NCI-H187 (cell line): Measurements from ENCODE around the gene LHX8.
"Not testable (repeated sequence)": the region's sequence is repeated elsewhere in the genome, so short reads cannot be mapped to it uniquely, and the experiment has no call there.

ENCODE experiments used
- DNase-seq, 2 experiments: peaks; one replicate each; lab custom pipeline; 2025; lab: John Stamatoyannopoulos, UW

LHX8 gene

DNA sequence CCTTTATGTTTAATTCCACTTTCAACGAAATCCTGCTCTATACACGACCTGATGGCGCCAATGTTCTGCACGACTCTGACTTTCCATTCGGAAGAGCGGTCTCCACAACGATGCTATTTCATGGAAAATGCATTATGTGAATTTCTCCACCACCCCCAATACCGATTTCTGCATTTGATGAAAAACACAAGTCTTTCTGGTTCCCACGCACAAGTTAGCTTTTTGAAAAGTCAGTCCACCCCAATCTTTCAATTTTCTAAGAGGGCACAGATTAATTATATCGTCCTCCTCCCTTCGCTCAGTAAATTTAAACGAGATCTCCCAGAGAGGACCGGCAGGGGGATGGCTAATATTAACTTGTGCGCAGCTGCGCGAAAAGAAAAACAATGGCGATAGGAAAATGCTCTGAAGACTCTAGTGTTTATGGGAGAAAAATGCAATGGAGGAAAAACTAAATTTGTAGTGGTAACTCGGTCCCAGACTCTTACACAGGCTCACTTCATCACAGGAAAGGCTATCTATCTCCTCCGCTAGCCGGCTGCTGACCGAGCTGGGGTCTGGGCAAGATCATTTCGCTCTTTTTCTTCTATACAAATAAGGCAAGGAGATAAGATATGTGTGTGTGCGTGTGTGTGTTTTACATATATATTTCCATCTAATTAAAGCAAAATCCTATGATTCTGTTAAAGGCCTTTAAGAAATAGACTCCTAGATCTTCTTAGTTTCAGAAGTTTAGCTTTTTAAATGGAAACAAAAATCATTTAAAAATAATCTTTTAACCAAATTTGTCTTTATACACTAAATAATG, 1.2 kb upstream of the LHX8 start:
- DNase-seq, result no peak

DNA sequence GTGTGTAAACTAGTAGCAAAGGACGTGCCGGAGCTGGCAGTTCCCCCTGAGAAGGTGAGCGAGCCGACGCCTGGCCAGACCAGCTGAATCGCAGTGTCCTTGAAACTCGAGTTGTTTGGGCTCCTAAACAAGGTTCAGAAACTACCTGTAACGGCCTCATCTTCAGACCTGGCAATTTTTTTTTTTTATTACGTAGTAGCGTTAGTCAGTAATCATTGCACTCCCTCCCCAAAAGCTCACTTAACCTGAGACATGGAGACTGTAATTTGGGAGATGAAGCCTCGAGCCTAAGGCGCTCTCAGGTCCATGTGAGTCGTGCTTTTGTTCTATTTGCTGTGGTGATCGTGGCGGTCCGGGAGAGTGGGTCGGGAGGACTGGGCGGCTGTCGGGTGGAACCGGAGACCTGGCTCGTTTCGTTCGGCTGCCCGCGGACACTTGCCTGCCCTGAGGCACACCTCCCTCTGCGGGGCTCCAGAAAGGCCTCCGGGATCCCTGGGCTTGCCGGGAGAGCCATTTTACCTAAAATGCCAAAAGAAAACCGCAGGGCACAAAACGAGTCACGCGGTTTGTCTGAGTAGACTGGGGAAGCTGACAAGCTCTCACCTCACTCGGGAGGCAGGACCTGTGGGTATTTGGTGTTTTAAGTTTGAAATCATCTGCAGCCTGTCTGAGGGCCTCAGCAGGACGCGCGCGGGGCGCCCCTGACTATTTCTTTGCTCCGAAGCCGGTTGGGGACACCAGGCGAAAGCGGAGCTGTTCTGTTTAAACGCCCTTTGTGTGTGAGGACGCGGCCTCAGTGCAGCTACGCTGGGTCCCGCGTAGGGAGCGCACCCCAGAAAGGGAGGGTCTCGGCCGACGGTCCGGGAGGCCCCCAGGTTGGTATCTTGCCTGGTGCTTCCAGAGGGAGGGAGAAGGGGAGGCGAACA, 722 bp downstream of the LHX8 start:
- no peak for DNase-seq

DNA sequence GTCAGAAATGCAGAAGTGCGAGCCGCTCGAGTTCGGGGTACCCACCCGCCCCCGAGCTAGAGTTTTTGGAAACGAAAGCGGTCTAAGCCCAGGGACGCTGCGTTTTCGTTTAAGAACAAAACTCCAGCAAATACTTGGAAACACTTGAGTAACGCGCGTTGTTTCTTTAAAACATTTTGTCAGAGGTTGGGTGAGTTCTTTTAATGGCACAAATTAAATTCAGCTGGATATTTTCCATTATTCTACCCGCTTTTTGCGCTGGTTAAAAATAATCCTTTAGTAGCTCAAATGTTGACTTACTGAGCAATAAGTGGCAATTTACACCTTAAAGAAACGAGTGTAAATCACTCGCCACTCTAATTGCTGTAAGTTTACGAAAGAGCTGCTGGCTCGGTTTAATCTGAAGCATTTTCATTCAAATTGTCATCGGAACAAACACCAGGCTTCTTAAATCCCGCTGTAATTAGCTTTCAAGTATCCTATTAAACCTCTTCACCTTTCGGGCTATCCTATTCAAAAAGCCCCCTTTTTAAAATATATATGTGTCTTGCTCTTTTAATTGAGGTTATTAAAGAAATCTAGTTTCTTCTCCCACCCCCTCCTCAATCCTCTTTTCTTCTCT, 1.5 kb downstream of the LHX8 start:
- no peak for DNase-seq

DNA sequence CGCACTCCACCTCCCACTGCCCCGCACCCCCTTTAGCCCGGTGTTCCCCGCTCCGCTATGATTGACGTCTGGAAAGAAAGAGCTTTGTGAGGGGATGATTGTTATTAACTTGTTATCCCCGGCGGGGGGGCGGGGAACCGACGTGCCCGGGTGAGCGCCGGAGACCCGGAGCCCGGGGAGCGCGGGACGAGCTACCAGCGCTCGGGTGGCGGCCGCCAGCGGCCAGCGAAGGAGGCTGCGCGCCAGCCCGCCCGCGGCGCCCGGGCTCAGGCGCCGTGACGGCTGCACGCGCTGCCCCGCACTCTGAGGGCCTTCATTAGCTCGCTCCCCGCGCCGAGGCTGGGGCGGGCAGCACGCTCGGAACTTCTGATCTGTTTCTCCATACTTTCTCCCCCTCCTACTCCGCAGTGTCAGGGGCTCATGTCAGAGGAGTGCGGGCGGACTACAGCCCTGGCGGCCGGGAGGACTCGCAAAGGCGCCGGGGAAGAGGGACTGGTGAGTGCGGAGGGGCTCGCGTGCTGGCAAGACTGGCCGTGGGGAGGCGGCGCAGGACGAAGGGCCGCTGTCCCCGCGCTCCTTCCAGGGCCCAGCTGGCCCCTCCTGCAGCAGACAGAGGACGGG, 2.1 kb downstream of the LHX8 start:
- no peak for DNase-seq

DNA sequence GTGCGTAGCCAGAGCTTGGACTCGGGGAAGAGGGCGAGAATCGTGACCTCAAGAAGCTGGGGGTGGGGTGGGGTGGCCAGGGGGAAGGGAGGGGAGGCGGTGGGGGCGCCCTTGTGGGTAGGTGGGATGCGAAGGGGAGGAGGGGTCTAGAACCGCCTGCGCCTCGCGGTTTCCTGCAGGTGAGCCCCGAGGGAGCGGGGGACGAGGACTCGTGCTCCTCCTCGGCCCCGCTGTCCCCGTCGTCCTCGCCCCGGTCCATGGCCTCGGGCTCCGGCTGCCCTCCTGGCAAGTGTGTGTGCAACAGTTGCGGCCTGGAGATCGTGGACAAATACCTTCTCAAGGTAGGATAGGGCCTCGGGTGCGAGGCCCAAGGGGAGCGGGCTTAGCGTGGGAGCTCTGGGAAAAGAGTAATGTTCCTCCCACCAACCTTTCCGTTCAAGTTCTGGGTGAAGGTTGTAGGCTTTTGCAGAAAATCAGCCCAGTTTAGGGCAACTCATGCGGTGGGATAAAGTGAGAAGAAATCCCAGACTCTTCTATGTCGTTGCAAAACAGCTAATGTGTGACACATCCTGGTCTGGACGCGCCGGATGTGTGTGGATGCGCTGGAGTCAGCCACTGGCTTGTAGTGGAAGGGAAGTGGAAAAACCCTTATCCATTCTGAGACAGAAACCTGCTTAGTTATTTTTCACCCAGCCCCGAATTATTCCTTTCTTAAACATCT, 2.9 kb downstream of the LHX8 start:
- no peak for DNase-seq

DNA sequence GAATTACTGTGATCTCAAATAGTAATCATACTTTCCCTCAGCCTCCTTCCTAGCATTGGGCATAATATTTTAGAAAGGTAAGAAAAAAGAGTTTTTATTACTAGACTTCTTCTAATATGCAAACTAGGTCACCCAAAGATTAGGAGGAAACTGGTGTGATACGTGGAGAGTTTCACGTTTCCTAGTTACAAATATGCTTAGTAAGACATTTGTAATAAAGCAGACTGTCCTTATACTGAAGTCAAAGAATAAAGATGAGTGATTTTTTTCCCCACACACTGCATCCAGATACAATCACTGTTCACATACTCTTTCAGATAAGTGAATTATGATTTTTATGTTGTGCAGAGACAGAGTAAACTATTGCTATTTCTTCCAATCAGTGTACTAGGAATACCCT, 17.9 kb downstream of the LHX8 start:
- DNase-seq, result no peak

DNA sequence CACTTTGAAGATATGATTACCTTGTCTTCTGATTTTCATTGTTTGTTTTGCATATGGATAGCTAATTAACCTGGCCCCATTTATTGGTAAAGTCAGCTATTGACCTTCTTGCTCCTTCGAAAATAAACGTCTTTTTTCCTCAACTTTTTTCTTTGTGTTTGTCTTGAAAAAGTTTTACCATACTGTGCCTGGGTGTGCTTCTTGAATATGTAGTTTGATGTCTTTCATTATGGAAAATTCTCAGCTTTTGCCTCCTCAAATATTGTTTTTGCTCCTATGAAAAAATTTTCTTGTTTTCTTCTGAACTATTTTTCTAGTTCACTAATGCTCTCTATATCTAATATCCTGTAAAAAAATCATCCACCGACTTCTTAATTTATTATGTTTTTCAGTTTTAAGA, 25.0 kb downstream of the LHX8 start:
- no peak for DNase-seq

DNA sequence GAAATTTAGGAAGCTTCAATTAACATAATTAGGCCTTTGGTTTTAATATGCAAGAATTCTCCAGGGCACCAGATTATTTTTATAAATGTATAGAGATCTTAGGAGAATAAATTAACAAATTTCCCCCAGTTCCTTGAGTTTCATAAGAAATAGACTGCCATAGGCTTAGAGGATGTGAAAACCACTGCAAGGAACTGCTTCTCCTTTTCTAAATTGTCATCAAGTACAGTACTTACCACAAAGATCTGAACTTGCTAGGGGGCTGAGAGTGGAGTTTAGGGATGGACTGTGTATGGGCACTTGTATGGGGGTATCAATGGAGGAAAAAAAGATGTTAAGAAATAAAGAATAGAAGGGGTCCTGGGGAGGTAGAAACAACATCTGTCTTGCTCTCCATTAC, 31.1 kb downstream of the LHX8 start:
- DNase-seq, result no peak

DNA sequence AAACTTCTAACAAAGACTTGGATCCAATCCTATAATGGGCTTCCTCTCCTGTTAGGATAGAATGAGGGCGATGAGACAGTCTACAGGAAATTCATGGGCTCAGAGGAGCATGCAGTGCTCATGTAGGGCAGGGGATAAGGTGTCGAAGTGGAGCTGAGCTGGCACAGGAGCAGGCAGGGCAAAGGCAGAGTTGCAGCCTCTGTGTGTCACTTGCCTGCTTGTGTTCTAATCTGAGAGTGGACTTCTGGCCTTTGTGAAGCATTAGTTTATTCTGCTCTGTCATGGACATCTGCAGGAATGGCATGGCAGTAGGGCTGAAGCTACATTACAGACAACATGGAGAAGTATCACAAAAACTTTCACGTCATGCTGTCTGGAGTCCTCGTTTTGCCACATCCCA, 32.6 kb downstream of the LHX8 start:
- no peak for DNase-seq

DNA sequence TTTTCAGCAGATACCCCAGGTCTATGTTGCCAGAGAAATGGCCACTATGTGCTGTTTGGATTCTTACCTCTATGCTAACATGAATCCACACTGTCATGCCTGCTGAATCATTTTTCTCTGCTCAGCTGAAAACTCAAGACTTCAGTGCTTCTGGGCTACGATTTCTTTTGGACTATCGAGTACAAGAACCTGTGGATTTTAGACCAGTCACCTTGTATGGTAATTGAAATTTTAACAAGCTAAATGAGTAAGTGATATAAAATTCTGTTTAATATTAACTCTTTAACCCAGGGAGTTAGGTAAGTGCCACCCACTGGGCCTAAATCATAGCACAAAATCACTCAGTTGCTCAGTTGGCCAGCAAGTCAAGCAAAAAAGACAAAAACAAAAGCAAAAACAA, 35.8 kb downstream of the LHX8 start:
- no peak for DNase-seq

DNA sequence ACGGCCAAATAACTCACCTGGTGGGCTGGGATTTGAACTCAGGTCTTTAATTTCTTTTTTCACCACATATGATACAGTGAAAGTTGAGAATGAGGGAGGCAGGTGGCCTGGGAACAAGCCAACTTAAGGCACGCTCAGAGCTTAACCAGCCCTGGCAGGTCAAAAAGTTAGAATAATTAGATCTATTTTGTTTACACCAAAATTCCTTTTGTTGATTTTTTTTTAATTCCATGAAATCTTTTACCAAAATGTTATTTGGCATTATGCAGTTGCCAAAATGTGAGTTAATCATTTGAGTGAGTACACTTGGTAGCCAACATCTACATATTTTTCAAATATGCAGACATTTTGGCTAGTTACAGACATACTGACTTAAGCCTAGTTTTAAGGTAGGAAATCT, 36.8 kb downstream of the LHX8 start:
- no peak for DNase-seq

DNA sequence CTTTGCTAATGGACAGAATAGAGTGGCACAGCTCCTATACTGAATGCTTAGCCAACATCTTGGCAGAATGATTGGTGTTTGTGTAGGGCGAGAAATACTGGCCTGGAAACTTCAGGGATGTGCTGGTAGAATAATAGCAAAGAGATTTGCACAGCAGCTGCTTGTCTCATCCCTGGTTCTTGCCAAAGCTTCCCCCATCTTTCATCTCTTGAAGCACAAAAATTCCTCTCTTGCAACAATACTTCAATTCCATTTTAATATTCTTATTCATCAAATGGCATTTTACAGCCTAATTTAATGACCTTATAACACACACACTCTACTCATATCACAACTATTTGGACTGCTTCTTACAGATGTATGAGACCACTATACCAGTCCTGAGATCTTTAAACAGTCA, 37.7 kb downstream of the LHX8 start:
- DNase-seq, result no peak

DNA sequence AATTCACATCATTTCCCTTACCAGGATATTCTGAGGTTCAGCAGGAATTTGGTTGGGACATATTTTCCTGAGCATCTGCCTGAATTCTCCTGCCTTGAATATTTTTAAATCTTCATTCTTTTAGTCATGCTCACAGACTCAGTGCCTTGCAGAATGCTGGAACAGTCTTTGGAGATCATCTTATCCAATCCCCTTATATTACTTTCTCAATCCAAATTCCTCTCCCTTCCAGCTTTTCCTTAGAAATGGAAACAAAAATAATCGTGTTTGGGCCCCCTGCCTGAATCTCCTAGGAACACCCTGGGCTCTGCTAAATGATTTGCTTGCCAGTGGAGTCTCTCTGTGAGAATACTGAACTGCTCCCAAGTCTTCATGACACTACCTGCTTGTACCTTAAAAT, 38.4 kb downstream of the LHX8 start:
- no peak for DNase-seq

DNA sequence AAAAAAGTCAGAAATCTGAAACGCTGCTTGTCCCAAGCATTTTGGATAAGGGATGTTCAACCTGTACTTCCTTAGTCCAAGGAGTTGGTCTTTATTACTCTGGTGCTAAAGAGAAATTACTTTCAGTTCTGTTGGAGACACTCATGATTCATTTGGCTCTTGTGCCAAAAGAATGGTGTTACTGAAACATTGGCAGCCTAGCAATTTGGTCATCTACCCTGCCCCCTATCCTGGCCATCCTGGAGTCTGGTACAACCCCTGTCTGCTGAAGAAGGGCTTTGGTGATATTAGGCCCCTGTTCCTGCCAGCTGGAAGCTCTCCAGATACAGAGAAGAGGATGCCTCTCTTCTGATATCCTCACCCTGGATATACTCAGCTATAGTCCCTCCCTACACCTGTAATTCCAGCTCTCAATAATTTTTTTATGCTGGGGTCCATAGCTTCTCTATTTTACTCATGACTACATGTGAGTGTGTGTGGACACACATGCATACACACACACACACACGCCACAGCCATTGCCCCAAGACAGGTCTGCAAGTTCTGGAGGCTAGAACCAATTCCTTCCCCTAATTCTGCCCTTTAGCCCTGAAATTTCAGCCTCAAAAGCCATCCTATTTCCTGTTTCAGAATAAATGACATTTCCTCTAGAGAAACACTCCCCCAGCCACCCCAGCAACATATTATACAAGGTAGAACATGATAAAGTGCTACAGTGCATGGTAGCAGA, 40.0 kb downstream of the LHX8 start:
- DNase-seq, result no peak

DNA sequence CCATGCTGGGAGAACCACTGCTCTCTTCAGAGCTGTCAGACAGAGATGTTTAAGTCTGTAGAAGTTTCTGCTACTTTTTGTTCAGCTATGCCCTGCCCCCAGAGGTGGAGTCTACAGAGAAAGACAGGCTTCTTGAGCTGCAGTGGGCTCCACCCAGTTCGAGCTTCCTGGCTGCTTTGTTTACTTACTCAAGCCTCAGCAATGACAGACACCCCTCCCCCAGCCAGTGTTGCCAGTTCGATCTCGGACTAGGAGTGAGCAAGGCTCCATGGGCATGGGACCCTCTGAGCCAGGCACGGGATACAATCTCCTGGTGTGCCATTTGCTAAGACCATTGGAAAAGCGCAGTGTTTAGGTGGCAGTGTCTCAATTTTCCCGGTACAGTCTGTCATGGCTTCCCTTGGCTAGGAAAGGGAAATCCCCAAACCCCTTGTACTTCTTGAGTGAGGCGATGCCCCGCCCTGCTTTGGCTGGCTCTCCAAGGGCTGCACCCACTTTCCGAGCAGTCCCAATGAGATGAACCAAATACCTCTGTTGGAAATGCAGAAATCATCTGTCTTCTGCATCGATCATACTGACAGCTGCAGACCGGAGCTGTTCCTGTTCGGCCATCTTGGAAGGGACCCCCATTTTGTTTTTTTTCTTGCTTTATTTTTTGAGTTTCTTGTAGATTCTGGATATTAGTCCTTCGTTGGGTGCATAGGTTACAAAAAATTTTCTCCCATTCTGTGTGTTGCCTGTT, 47.2 kb downstream of the LHX8 start:
- DNase-seq, result not testable (repeated sequence)

DNA sequence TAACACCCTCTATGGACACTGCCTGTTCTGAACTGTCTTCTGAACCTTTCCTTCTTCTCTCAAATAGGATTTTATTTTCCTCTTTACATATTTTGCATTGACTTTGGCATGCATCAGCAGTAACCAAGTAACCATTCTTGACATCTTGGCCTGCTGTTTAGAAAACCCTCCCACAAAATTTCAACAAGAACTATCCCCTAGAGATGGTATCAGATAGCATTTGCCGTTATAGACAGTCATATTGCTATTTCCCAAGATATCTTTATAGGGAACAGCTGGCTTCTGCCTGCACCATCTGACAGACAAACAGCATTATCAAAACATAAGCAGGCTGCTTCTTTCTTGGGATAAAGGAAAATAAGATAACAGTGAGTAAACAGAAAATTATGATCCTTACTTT, 54.7 kb downstream of the LHX8 start:
- DNase-seq, result no peak

DNA sequence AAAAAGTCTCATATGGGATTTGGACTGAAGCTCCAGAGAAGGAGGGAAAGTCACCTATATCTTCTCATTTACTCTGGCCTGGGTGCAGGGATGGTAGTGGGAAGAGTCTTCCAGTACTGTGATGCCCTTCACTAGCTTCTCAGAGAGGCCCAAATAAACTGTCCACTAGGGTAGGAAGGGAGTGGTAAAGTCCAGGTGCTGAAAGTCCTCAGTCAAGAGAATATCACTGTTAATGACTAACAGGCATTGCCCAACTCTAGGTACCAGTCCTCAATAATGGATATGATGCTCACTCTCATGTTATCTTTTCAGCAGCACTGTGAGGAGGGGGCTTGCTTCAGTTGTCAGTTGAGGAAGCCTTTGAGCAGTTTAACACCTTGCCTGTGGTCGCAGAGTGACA, 64.0 kb downstream of the LHX8 start:
- no peak for DNase-seq

DNA sequence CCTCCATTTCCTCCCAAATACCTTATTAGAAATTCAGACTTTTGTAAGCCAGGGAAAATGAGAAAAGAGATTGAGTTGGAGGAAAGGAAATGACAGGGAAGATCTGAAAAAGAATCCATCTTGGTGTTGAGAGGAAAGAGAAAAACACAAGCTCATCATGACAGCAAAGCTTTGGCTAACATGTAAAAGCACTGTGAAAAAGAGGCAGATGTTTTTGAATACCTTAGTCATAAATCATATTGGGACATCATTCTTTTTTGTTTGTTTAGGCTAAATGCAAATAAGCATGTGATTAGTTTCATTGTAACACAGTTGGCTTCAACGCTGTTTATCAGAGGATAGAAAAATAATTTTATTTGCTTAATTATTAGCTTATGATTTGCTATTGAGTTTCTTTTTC, 64.6 kb downstream of the LHX8 start:
- DNase-seq, result no peak

DNA sequence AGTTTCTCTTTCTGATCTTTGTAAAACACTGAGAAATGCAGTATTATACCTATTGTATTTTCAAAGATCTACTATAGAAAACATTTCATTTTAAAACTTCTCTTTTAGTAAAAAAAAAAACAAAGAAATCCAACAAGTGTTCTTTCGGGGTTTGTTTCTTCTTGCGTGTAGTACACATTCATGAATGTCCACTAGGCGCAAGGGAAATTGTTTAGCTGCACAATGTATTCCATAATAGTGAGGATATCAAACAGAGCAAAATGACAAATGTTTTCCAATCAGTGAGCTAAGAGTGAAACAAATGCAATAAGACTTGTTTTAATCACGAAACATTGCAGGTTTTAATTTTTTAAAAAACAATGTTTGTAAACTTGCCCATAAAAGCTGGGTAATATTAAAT, 68.6 kb downstream of the LHX8 start:
- no peak for DNase-seq
